Activated CD4-positive, alpha-beta T cell treated with anti-CD3 and anti-CD28 coated beads for 4 hours (primary cell): Measurements from ENCODE around the gene TSACC.
A peak's percentile ranks its signal among the peaks of the same experiment; 100 is the strongest.
"Not testable (repeated sequence)": the region's sequence is repeated elsewhere in the genome, so short reads cannot be mapped to it uniquely, and the experiment has no call there.

ENCODE experiments used
- DNase-seq, 2 donors: peaks; one replicate each; pipeline ENCODE4 v3.0.0-alpha.2; 2020

TSACC gene

GRCh38 chr1:156338180-156338976 is at the start of gene TSACC, which contains the start of gene CCT3:
Gene TSACC, plus strand, starts transcription at chr1:156338526. Its CDS starts 1,232 bp downstream, at chr1:156339758.
Gene CCT3, minus strand, starts transcription at chr1:156338292. Its CDS starts 108 bp downstream, at chr1:156338184.
- DNase-seq = peak; percentile 99

GRCh38 chr1:156289857-156290256 is 48.5 kb upstream of the TSACC start:
- DNase-seq = no peak

GRCh38 chr1:156291226-156292061 is 46.9 kb upstream of the TSACC start:
- DNase-seq = no peak

- no peak for DNase-seq
Measured at GRCh38 chr1:156293098-156293434, 45.3 kb upstream of the TSACC start.

- no peak for DNase-seq
Measured at GRCh38 chr1:156293895-156294294, 44.4 kb upstream of the TSACC start.

- peak; percentile 37 to 43 for DNase-seq
Measured at GRCh38 chr1:156295391-156295947, 42.9 kb upstream of the TSACC start, which contains the start of gene GLMP. Gene GLMP, minus strand, starts transcription at chr1:156295679. Its CDS starts 34 bp downstream, at chr1:156295645.

- no peak for DNase-seq
Measured at GRCh38 chr1:156298852-156299357, 39.4 kb upstream of the TSACC start, which contains the start of gene VHLL. Gene VHLL, minus strand, starts transcription at chr1:156299307. Its CDS starts 118 bp downstream, at chr1:156299189.

- no peak for DNase-seq
Measured at GRCh38 chr1:156303241-156303640, 35.1 kb upstream of the TSACC start.

GRCh38 chr1:156305215-156305614 is 33.1 kb upstream of the TSACC start:
- DNase-seq = no peak

- no peak for DNase-seq
Measured at GRCh38 chr1:156308078-156308477, 30.2 kb upstream of the TSACC start.

- DNase-seq = no peak
Measured at GRCh38 chr1:156310962-156311361, 27.4 kb upstream of the TSACC start.

- no peak for DNase-seq
Measured at GRCh38 chr1:156316909-156317308, 21.4 kb upstream of the TSACC start.

- peak in 1 of 2 donors; percentile 24 for DNase-seq
Measured at GRCh38 chr1:156319664-156320063, 18.7 kb upstream of the TSACC start.

GRCh38 chr1:156320560-156320959 is 17.8 kb upstream of the TSACC start:
- DNase-seq = no peak

- DNase-seq = not testable (repeated sequence)
Measured at GRCh38 chr1:156323179-156323578, 15.1 kb upstream of the TSACC start.

GRCh38 chr1:156336242-156336641 is 2.1 kb upstream of the TSACC start:
- no peak for DNase-seq

- DNase-seq = peak in 1 of 2 donors; percentile 5
Measured at GRCh38 chr1:156337052-156337887, 1.1 kb upstream of the TSACC start.

- DNase-seq = peak in 1 of 2 donors; percentile 33
Measured at GRCh38 chr1:156337888-156338179, 492 bp upstream of the TSACC start.

- DNase-seq = no peak
Measured at GRCh38 chr1:156342166-156342955, 4.0 kb downstream of the TSACC start.

- DNase-seq = no peak
Measured at GRCh38 chr1:156344409-156344808, 6.1 kb downstream of the TSACC start.

- not testable (repeated sequence) for DNase-seq
Measured at GRCh38 chr1:156346035-156346434, 7.7 kb downstream of the TSACC start.
